ENCODE measurements around the gene NOTCH1. TPM values are rescaled to one million over a fixed set of nuclear protein-coding genes. Genes with fewer than 3 reads are reported as not detected.
A peak's percentile ranks its signal among the peaks of the same experiment; 100 is the strongest.
"Not testable (repeated sequence)": the region's sequence is repeated elsewhere in the genome, so short reads cannot be mapped to it uniquely, and the experiment has no call there.

Gene NOTCH1
- total RNA-seq, 1 donor from 2014 or later: 47.5 TPM

GRCh38 chr9:136578915-136579649 is 33.2 kb upstream of the NOTCH1 start:
- no peak for DNase-seq (ENCODE audit: low read depth)

DNA sequence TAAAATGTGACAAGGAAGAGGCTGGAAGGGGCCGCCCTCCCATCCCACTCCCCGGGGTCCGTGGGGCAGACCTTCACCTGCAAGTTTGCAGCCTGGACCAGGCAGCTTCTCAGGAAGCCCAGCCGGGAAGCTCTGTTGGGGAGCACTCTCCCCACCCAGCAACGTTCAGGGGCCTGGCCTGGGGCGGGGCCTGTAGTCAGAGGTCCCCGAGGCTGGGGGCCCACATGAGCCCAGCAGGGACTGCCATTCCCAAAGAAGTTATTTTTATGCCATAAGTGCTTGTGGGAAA is 32.7 kb upstream of the NOTCH1 start:
- no peak for DNase-seq (ENCODE audit: low read depth)

DNA sequence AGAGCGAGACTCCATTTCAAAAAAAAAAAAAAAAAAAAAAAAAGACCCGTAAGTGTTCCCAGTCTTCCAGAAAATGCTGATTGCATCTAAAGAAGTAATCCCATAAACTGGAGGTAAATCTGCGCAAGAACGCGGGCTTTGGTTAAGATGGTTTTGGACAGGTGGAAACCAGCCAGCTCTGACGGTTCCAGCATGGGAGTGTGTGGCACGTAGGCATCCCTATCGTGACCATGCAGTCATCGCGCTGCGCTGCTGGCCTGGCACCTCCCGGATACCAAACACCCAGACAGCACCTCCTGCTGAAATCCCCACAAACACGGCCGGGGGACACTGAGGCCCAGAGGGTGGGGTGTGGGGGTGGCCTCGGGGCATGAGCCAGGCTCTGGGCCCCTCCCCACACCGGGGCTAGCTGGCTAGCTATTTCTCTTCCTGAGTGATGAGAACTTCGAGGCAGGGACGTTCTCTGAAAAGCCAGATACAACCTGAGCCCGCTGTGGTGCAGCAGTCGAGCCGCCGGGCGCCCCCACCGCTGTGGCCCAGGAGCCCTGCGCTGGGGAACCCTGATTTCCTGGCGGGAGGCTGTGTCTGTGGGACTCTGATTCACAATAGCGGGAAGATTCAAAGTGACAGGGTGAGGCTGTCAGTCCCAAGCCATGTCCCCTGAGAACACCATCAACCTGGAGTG is 32.2 kb upstream of the NOTCH1 start:
- DNase-seq (ENCODE audit: low read depth): no peak

DNA sequence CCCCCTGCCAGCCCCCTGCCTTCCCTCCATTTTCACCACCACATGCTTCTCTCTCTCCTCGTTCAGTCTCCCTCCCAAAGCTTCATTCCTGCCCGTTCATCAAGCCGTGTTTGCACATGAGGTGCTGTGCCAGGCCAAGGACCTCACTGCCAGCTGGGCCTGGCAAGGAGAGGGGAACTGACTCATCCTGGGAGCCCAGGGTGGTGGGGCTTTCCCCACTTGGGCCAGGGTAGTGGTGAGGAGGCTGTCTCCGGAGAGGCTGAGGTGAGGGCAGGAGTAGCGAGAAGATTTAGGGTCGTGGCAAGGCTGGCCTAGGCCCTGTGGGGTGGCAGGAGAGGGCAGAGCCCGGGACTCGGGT is 30.4 kb upstream of the NOTCH1 start:
- DNase-seq (ENCODE audit: low read depth): peak; percentile 75

- DNase-seq (ENCODE audit: low read depth): no peak
These were observed 29.9 kb upstream of the NOTCH1 start for GRCh38 chr9:136575626-136576268.

DNA sequence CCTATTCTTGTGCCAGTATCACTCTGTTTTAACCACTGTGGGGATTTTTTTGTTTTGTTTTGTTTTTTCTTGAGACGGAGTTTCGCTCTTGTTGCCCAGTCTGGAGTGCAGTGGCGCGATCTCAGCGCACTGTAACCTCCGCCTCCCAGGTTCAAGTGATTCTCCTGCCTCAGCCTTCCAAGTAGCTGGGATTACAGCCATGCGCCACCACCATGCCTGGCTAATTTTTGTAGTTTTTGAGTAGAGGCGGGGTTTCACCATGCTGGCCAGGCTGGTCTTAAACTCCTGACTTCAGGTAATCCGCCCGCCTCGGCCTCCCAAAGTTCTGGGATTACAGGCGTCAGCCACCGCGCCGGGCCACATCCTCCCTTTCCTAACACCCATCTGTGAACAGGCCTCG is 28.8 kb upstream of the NOTCH1 start:
- DNase-seq (ENCODE audit: low read depth): not testable (repeated sequence)

GRCh38 chr9:136572828-136573625 is 27.2 kb upstream of the NOTCH1 start:
- DNase-seq (ENCODE audit: low read depth): no peak

- peak; percentile 89 for DNase-seq (ENCODE audit: low read depth)
These were observed 26.4 kb upstream of the NOTCH1 start for GRCh38 chr9:136572003-136572827.

DNA sequence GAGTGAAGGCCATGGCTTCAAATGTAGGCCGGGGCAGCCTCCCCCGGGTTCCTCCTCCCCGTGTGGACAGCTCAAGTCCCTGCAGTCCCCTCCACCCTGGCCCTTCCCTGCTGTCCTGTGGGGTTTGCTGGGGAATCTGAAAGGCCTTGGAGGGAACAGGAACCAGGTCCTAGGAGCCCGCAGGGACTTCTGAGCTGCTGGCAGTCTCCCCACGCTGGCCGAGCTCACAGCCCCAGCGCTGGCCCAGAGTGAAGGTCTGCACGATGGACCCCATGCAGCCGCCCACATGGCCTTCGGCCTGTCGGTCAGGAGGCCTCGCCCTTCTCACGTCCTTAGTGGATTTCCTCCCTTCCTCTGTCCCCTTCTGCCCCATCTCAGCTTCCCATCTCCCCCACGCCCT is 25.7 kb upstream of the NOTCH1 start:
- no peak for DNase-seq (ENCODE audit: low read depth)

DNA sequence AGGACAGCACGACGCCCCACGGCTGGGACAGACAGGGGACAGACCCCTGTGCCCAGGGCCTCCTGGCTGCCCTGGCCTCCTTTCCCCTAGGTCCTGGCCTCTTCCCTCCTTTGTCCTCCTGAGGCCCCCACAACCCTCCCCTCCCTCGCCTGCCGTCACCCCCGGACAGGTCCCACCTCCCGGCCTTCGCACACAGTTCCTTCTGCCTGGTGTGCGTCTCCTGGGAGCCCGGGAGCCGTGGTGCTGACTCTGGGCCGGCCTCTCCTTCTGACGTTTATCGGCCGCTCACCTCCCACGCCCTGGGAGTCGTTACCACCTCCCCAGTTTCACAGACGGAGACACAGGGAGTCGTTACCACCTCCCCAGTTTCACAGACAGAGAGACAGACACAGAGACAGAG is 25.1 kb upstream of the NOTCH1 start:
- no peak for DNase-seq (ENCODE audit: low read depth)

GRCh38 chr9:136570191-136570845 is 24.5 kb upstream of the NOTCH1 start:
- DNase-seq (ENCODE audit: low read depth): no peak

DNA sequence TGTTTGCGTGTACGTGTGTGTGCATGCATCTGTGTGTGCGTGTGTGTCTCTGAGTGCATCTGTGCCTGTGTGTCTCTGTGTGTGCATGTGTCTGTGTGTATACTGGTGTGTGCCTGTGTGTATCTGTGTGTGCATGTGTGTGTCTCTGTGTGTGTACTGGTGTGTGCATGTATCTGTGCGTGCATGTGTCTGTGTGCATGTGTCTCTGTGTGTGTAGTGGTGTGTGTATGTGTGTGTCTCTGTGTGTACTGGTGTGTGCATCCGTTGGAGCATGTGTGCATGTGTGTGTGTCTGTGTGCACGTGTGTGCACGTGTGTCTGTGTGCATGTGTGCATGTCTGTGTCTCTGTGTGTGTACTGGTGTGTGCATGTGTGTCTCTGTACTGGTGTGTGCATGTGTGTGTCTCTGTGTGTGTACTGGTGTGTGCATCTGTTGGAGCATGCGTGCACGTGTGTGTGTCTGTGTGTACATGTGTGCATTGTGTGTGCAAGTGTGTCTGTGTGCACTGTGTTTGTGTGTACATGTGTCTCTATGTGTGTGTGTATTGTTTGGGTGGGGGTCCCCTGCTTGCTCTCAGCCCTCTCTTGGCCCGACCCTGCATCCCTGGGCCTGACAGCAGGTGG is 23.8 kb upstream of the NOTCH1 start:
- DNase-seq (ENCODE audit: low read depth): no peak

DNA sequence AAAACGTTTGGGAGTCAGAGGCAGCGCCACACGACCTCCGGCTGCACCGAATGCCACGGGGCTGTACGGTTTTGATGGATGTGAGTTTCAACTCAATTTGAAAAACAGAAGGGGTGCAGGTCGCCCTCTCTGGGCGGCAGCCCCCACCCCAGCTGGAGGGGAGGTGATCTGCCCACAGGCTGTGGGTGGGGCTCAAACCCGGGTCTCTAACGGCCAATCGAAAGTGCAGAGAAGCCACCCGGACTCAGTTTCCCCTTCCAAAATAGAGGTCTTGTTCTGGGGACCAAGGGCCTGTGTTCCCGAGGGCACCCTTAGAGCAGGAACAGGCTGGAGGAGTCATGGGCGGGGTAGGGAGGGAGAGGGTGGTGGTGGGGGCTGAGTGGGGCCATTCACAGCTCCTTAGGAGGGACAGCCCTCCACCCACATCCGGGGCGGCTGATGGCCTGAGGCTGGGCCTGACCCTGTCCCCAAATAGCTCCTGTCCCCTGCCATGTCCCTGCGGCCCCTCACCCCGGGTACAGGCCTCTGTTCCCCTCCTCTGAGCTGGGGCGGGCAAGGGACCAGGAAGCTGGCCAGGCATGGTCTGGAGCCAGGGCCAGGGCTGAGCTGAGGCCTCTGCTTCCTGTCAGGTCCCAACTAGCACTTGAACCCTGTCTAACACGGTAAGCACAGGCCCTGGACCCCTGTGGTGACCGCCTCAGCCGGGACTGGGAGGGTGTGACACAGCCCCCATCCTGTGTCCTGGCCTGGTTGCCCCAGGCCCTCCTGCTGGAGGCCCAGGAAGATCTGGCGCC is 22.6 kb upstream of the NOTCH1 start:
- DNase-seq (ENCODE audit: low read depth): no peak

GRCh38 chr9:136567651-136568287 is 21.9 kb upstream of the NOTCH1 start:
- peak; percentile 62 for DNase-seq (ENCODE audit: low read depth)

- no peak for DNase-seq (ENCODE audit: low read depth)
These were observed 21.1 kb upstream of the NOTCH1 start for GRCh38 chr9:136566901-136567300.

DNA sequence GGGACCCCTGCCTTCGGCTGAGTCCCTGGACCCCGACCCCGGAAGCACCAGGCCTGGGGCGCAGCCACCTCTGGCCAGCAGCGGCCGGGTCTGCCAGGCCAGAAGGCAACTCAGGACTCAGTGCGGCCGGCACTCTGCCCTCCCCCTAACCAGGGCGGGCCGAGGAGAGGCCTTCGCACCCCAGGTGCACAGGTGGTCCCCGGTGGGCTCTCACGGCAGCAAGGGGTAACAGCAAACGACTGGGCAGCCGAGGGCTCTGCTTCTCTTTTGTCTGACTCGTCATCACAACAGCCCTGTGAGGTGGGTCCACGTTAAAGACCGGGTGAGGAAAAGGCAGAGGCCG is 20.7 kb upstream of the NOTCH1 start:
- DNase-seq (ENCODE audit: low read depth): no peak

- no peak for DNase-seq (ENCODE audit: low read depth)
These were observed 20.1 kb upstream of the NOTCH1 start for GRCh38 chr9:136565715-136566552.

GRCh38 chr9:136565086-136565714 is 19.4 kb upstream of the NOTCH1 start:
- no peak for DNase-seq (ENCODE audit: low read depth)
